ENCODE measurements around the gene HSF5.

DNA sequence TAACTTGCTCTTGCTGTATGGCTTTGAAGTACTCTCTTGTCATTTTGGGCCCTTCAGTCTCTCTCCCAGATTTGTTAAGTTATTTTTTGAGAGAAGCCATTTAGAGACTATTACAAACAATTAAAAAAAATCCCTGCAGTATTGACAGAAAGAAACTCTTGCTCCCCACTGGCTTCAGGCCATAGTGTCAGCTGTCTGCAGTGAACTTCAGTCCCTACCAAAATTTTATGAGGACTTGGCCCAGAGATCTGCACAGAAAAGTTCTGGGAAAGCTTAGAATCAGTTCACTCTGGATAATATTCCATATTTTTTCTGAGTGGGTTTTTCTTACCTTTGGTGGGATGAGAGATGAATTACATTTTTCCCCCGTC, 105.4 kb downstream of the HSF5 start:
- TF ChIP-seq POLR2A (IDR thresholded peaks at IDR 0.05; ENCODE audit: extremely low read depth, insufficient read length), result no peak
- no peak for TF ChIP-seq CTCF (IDR thresholded peaks at IDR 0.05; ENCODE audit: low read depth, low read length)

All from NB4 (cell line).